ENCODE data around the gene ST6GALNAC2.
A peak's percentile ranks its signal among the peaks of the same experiment; 100 is the strongest.
"Not testable (repeated sequence)": the region's sequence is repeated elsewhere in the genome, so short reads cannot be mapped to it uniquely, and the experiment has no call there.

ST6GALNAC2 gene

DNA sequence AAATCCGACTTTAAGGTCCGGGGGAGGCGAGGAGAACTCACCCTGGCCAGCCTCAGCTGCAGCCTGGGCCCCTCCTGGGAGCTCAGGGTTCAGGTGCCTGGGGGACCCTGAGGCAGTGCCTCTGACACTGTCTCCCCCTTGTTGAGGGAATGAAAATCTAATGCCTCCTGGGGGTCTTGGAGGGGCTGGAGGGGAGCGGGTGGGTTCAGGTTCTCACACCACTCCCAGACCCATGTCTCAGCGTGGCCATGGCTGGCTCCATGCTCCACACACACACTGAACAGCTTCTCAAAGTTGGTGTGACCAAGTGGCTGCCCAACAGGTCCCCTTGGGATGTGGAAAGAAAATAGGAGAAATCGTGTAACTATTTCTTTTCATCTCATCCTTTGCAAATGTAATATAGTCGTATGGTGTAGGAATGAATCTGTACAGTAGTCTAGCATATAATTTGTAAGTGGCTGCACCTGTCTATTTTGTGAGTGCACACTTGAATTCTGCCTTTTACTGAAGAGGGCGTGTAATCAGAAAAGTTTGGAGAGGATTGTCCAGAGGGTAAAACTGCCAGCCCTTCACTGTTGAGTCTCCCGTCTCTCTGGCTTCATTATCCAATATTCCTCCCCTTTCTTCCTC lies 46.6 kb downstream of the ST6GALNAC2 start:
- DNase-seq: no peak

DNA sequence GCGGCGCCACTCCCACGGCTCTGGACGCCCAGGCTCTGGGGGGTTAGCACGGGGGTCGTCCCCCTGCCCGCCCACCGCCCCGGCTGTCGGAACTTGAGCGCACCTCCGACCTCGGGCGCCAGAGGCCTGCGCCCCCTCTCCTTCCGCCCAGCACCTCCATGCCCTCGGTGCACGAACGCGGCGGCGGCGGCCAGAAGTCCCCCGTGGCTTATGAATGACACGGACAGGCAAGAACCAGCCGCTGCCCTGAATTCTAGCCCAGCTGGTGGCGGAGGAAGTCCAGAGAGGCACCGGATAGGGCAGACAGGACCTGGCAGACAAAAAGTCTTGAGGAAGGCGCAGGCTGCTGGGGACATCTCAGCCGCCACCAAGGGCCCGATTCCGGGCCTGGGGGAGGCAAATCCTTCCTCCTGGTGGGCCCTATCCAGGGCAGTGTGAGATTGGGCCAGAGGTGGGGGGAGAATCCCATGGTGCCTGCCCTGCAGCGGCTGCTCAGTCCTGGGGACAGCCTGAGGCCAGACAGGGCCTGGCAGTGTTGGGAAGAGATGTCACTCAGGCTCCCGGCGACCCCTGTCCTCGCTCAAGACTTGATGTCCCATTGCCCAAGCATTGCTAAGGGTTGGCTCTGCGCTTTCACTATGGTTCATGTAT lies 47.3 kb downstream of the ST6GALNAC2 start:
- no peak for DNase-seq

- no peak for DNase-seq
Measured at GRCh38 chr17:76537578-76538280, 47.9 kb downstream of the ST6GALNAC2 start, which contains the start of gene CYGB. TSS of gene CYGB (minus strand) at chr17:76537709. CDS start at chr17:76537542, 167 bp downstream.

GRCh38 chr17:76537288-76537577 lies 48.4 kb downstream of the ST6GALNAC2 start:
- DNase-seq: peak; percentile 40

DNA sequence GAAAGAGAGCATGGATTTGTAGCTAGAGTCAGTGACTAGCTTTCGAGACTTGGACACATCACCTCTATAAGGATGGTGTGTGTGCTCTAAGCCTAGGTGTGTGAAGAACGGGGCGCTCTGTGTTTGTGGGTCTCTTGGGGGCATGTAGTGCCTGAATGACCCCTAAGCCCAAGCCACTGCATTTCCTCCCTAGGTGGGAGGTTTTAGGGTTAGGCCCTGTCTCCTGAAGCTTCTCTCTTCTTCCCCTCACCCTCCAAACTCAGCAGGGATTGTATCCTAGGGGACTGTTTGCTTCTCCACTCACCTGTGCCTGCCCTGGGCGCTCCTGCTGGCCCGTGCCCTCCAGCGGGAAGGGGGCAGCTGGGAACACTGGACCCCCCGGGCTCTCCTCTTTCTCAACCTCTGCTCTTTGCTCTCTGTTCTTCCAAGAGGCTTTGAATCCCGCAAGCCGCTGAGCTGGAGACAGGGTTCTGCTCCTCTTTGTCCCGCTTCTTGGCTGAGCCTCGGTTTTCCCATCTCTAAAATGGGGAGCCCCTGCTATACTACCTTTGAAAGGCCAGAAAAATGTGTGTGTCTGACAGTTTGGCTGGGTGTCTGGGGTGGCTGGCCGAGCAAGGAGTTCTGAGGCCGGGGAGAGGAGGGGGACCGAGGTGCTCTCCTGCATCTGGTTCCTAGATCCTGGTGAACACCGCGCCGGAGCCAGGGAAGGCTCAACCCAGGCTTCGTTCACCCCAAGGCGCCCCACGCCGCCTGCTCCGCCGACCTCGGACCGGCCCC lies 49.0 kb downstream of the ST6GALNAC2 start:
- DNase-seq: no peak

DNA sequence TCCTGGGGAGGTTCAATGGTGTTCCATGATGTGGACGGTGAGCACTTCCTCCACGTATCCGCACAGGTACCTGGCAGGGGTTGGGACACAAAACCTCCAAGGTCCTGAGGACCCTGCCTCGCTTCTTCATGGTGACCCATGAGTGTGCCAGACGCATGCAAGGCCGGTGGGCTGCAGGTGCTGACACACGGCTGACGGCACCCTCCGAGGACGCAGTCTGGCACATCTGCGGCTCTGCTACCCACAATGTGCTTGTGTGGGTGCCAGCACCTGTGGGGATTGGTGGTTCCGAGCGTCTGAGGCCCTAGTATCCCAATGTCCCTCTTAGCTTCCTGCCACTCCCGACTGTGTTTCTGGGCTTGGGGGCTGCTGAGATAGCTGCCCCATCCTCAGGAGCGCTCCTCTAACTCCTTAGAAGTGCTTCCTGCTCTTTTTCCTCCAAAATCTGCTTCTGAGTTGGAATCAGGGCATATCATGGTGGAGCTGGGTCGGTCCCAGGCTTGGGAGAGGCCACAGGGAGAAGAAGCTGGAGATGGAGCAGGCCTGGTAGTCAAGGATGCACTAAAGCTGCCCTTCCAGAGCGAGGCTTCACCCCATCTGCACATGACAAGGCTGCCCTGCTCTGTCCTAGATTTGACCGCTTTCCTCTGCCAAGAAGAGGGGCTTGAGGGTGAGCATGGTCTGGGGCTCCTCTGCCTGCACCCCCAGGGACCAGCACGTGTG lies 49.7 kb downstream of the ST6GALNAC2 start:
- no peak for DNase-seq

GRCh38 chr17:76534831-76535732 lies 50.6 kb downstream of the ST6GALNAC2 start:
- DNase-seq: no peak

DNA sequence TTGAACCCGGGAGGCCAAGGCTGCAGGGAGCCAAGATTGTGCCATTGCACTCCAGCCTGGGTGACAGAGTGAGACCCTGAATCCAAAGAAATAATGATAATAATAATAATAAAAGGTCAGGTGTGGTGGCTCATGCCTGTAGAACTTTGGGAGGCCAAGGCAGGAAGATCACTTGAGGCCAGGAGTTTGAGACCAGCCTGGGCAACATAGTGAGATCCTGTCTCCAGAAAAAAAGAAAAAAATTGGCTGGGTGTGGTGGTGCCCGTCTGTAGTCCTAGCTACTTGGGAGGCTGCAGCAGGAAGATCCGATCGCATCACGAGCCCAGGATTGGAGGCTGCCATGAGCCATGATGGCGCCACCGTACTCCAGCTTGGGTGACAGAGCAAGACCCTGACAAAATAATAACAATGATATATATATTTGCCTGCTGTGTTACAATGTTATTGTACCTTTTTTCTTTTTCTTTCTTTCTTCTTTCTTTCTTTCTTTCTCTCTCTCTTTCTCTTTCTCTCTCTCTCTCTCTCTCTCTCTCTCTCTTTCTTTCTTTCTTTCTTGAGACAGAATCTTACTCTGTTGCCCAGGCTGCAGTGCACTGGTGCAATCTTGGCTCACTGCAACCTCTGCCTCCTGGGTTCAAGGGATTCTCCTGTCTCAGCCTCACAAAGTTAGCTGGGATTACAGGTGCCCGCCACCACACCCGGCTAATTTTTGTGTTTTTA lies 51.9 kb downstream of the ST6GALNAC2 start:
- not testable (repeated sequence) for DNase-seq

DNA sequence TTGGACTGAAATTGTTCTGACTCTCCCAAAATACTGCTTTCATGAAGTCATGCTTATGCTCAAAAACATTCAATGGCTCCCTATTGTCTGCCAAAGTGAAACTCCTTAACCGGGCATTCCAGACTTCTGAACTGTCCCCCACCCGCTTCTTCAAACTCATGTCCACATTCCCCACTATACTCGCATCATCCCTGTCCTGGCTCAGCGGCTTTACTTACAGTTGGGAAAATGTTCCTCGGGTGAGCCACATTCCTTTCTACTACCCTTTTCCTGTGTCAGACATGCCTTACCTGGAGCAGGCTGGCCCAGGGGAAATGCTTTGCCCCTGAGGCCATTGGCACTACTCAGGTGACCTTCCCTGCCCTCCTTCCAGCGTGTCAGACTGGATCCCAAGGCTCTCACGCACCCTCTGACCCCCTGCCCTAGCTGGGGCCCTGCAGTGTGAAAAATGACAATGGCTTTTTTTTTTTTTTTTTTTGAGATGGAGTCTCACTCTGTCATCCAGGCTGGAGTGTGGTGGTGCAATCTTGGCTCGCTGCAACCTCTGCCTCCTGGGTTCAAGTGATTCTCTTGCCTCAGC lies 53.5 kb downstream of the ST6GALNAC2 start:
- DNase-seq: no peak

GRCh38 chr17:76531486-76532038 lies 54.1 kb downstream of the ST6GALNAC2 start:
- DNase-seq: no peak

DNA sequence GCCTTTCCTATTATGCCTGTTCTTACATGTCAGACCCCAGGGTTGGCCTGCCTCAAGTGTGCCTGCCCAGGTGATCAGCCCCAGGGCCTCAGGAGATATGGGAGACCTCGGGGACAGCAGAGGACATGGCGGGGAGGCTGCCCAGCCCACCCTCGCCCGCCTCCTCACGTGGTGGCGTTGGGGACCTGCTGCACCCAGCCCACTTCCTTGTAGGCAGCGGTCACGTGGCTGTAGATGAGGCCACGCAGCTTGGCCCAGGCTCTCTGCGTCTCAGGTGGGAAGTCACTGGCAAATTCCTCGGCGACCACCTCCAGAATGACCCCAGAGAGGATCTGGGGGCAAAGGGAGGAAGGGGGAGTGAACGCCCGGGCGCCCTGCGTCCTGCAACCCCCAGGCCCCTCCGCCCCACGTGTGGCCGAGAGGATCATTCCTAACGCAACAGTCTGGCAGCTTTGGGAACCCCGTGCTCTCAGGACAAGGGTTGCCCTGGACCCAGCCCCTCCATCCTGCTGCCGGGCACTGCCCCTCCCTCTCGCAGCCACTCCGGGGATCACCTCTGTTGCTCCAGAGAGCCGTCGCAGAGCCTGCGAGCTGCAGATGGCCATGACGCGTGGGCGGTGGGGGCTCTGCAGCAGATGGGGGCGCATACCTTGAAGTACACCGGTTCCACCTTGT lies 54.7 kb downstream of the ST6GALNAC2 start:
- DNase-seq: no peak

GRCh38 chr17:76530095-76530723 lies 55.5 kb downstream of the ST6GALNAC2 start:
- no peak for DNase-seq

DNA sequence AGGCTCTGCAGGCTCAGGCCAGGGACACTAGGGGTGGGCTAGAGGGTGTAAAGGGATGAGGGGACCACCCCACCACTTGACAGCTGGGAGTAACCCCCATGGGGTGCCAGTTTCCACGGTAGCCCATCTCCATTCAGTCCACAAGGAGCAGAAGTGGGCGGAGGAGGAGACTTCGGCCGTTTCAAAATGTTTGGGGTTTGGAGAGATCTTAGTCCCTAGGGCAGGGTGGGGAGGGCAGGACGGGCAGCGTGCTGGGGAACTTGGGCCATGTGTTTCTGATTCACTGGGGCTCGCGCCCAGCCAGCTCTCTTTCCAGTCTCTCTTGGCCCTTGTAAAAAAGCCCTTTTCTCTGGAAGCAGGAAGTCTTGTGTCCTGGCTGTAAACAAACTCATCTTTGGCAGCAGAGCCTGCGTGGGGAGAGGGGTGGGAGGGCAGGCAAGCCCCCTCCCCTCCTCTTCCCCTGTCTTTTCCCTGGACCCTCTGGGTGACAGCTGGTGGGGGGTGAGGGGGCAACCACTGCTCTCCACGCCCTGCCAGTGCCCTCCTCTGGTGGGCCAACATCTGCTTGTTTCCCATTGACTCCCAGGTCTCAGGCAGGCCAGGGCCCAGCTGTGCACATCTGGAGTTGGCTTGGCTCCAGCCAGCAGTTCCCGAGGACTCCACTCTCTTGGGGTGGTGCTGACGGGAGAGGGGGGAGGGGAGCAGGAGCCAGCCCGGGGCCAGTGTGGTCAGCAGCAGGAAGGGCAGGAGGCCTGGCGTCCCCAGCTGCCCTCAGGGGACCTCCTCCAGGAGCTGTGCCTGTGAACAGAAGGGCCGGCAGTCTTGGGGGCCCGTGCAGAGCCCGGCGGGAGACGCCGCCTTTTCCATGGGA lies 56.2 kb downstream of the ST6GALNAC2 start:
- DNase-seq: peak; percentile 28

DNA sequence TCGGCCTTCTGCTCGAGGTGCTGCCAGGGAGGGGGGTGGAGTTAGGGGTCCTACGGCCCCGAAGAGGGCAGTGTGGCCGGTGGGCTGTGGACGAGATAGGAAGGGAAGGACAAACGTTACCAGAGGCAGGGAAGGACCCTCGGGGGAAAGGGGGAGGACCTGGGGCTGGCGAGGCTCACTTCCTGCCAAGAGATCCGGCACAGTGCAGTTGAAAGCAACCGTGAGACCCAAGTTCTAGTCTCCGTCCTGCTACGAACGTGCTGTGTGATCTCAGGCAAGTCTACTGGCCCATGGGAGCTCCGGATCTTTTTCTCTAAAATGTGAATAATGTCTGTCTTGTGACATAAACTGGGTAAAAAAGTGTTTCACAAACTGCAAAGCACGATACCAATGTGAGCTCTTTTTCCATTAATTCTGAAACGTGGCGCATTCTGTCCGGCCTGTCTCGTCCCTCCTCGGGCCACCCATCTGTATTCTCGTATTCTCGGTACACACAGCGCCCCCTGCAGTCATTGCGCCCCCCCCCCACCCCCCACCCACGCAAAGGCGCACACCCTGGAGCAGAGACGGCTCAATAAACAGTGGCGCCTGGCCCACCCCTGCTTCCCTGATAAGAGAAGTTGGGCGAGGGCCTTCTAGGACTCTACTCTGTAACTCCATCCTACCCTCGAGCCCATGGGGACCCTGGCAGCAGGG lies 57.0 kb downstream of the ST6GALNAC2 start:
- no peak for DNase-seq

- DNase-seq: peak; percentile 59
Measured at GRCh38 chr17:76528156-76528527, 57.5 kb downstream of the ST6GALNAC2 start.

DNA sequence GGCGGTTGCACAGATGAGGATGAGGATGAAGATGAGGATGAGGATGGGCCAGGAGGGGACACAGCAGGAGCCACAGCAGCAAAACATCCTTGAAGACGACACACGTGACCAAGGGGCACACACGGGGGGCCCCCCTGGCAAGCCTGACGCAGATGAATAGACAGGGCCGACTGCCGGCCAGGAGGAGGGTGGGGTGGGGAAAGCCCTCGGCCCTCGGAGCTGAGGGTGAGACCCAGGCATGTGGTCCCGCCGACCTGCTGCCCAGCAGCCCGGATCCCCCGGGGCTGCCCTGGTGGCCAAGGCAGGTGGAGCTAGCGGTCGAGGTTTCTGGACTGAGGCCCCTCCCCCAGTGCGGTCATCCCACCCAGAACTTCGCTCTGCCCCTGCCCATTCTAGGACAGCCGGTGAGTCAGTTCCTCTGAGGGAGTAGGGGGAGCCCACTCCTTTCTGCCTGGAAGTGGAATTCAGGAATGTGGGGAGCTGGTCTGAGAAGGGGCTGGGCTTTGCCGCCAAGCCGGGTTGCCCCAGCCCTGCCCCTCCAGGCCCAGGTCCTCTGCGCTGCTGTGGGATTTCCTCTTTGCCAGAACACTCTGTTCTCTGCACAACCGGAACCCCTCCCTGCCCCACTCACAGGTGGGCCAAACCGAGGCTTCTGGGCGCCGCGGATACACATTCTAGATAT lies 58.1 kb downstream of the ST6GALNAC2 start:
- peak; percentile 64 for DNase-seq

- peak; percentile 41 for DNase-seq
Measured at GRCh38 chr17:76527016-76527415, 58.6 kb downstream of the ST6GALNAC2 start.

Measured in DMS53 (cell line).